H9 (cell line): ENCODE data around the gene ATL1. TPM values are rescaled to one million over a fixed set of nuclear protein-coding genes. Genes with fewer than 3 reads are reported as not detected.

Experiments used
- DNase-seq: peaks from one replicate; pipeline ENCODE4 v3.0.0-alpha.2; 2017
- H2AFZ ChIP-seq: one replicate; pipeline ENCODE4 v1.6.1; 2013; ENCODE audit warnings: mild to moderate bottlenecking, low read length, control low read depth, moderate library complexity
- H2AK5ac ChIP-seq: 2 replicates; pipeline ENCODE4 v1.6.1; 2013; ENCODE audit warnings: low read length, control low read depth, mixed read lengths; ENCODE audit not compliant: insufficient read length
- H2BK120ac ChIP-seq: one replicate; pipeline ENCODE4 v1.6.1; 2013; ENCODE audit warnings: low read depth, mild to moderate bottlenecking, low read length, control low read depth, inconsistent platforms; ENCODE audit not compliant: poor library complexity, severe bottlenecking
- H2BK12ac ChIP-seq: 2 replicates; pipeline ENCODE4 v1.6.1; 2013; ENCODE audit warnings: low read length, control low read depth, mixed read lengths, low read depth; ENCODE audit not compliant: insufficient read length
- H2BK15ac ChIP-seq: 2 replicates; pipeline ENCODE4 v1.6.1; 2013; ENCODE audit warnings: low read depth, low read length, control low read depth
- H2BK20ac ChIP-seq: one replicate; pipeline ENCODE4 v1.6.1; 2013; ENCODE audit warnings: low read depth, mild to moderate bottlenecking, low read length, control low read depth, inconsistent platforms; ENCODE audit not compliant: poor library complexity, severe bottlenecking
- H2BK5ac ChIP-seq: 2 replicates; pipeline ENCODE4 v1.6.1; 2013; ENCODE audit warnings: low read length, control low read depth, mixed read lengths; ENCODE audit not compliant: insufficient read length
- H3K14ac ChIP-seq: 2 replicates; pipeline ENCODE4 v1.6.1; 2013; ENCODE audit warnings: low read length, control low read depth; ENCODE audit not compliant: insufficient read depth
- H3K18ac ChIP-seq: 2 replicates; pipeline ENCODE4 v1.6.1; 2013; ENCODE audit warnings: low read depth, mild to moderate bottlenecking, mixed read lengths, low read length, control low read depth; ENCODE audit not compliant: insufficient read length
- H3K23ac ChIP-seq: 2 replicates; pipeline ENCODE4 v1.6.1; 2013; ENCODE audit warnings: low read length, control low read depth, mixed read lengths, low read depth; ENCODE audit not compliant: insufficient read length
- H3K23me2 ChIP-seq: 2 replicates; pipeline ENCODE4 v1.6.1; 2013; ENCODE audit warnings: low read depth, mild to moderate bottlenecking, mixed read lengths, low read length, control low read depth; ENCODE audit not compliant: insufficient read length, poor library complexity, severe bottlenecking
- H3K27ac ChIP-seq: 2 replicates; pipeline ENCODE4 v1.5.1; 2013; ENCODE audit warnings: low read length, control low read depth, mixed read lengths, low read depth; ENCODE audit not compliant: insufficient read length
- H3K27me3 ChIP-seq: 2 replicates; pipeline ENCODE4 v1.6.1; 2013; ENCODE audit warnings: low read length, control low read depth, inconsistent platforms; ENCODE audit not compliant: insufficient read depth
- H3K4ac ChIP-seq: 2 replicates; pipeline ENCODE4 v1.6.1; 2013; ENCODE audit warnings: low read depth, mild to moderate bottlenecking, control low read depth, inconsistent platforms, low read length, moderate library complexity
- H3K4me1 ChIP-seq: 2 replicates; pipeline ENCODE4 v1.6.1; 2013; ENCODE audit warnings: low read length, control low read depth, inconsistent platforms; ENCODE audit not compliant: insufficient read depth
- H3K4me2 ChIP-seq: 2 replicates; pipeline ENCODE4 v1.6.1; 2013; ENCODE audit warnings: low read length, control low read depth, mixed read lengths; ENCODE audit not compliant: insufficient read length, insufficient read depth
- H3K56ac ChIP-seq: 2 replicates; pipeline ENCODE4 v1.6.1; 2013; ENCODE audit warnings: low read depth, mild to moderate bottlenecking, mixed read lengths, low read length, control low read depth; ENCODE audit not compliant: insufficient read length
- H3K79me1 ChIP-seq: 2 replicates; pipeline ENCODE4 v1.6.1; 2013; ENCODE audit warnings: low read depth, mild to moderate bottlenecking, moderate library complexity, low read length, control low read depth, inconsistent platforms; ENCODE audit not compliant: insufficient read depth, poor library complexity, severe bottlenecking
- H3K79me2 ChIP-seq: 2 replicates; pipeline ENCODE4 v1.6.1; 2013; ENCODE audit warnings: low read length, control low read depth, inconsistent platforms; ENCODE audit not compliant: insufficient read depth
- H3K9ac ChIP-seq: 2 replicates; pipeline ENCODE4 v1.6.1; 2013; ENCODE audit warnings: low read length, control low read depth, mixed read lengths; ENCODE audit not compliant: insufficient read length; ENCODE audit errors: extremely low read depth
- H3K9me3 ChIP-seq: one replicate; pipeline ENCODE4 v1.6.1; 2013; ENCODE audit warnings: low read depth, low read length, inconsistent platforms; ENCODE audit not compliant: control insufficient read depth
- H3T11ph ChIP-seq: one replicate; pipeline ENCODE4 v1.6.1; 2013; ENCODE audit warnings: mild to moderate bottlenecking, low read length, control low read depth, inconsistent platforms
- H4K20me1 ChIP-seq: one replicate; pipeline ENCODE4 v1.6.1; 2013; ENCODE audit not compliant: control insufficient read depth, insufficient read length, insufficient read depth
- H4K5ac ChIP-seq: 2 replicates; pipeline ENCODE4 v1.6.1; 2013; ENCODE audit warnings: low read depth, mild to moderate bottlenecking, mixed read lengths, low read length, control low read depth; ENCODE audit not compliant: insufficient read length
- H4K8ac ChIP-seq: replicated peaks from 2 replicates; pipeline ENCODE4 v1.6.1; 2013; ENCODE audit warnings: low read length, control low read depth, mixed read lengths, low read depth; ENCODE audit not compliant: insufficient read length
- H4K91ac ChIP-seq: 2 replicates; pipeline ENCODE4 v1.6.1; 2013; ENCODE audit warnings: low read depth, mild to moderate bottlenecking, moderate library complexity, mixed read lengths, low read length, control low read depth; ENCODE audit not compliant: insufficient read length
- H3K27ac Mint-ChIP-seq, 3 experiments: 2 replicates in 2 of 3; 3 replicates in 1 of 3; pipeline ENCODE4 v1.8.0; 2020 to 2021; ENCODE audit warnings: mixed read lengths in 3 of 3, mild to moderate bottlenecking in 1 of 3, moderate library complexity in 1 of 3
- H3K27me3 Mint-ChIP-seq: 2 replicates; pipeline ENCODE4 v1.8.0; 2021; ENCODE audit warnings: low read depth, mild to moderate bottlenecking, moderate library complexity, mixed read lengths
- H3K36me3 Mint-ChIP-seq, 3 experiments: 2 replicates in 2 of 3; 3 replicates in 1 of 3; pipeline ENCODE4 v1.8.0; 2020 to 2021; ENCODE audit warnings: low read depth in 3 of 3, mixed read lengths in 3 of 3; ENCODE audit not compliant: insufficient read depth in 1 of 3
- H3K4me1 Mint-ChIP-seq, 2 experiments: 2 replicates each; pipeline ENCODE4 v1.8.0; 2020; ENCODE audit warnings: mixed read lengths in 2 of 2
- H3K4me3 Mint-ChIP-seq, 2 experiments: 2 replicates in 1 of 2; 3 replicates in 1 of 2; pipeline ENCODE4 v1.8.0; 2020 to 2021; ENCODE audit warnings: mild to moderate bottlenecking in 2 of 2, mixed read lengths in 2 of 2, moderate library complexity in 1 of 2
- H3K9me3 Mint-ChIP-seq, 2 experiments: 2 replicates in 1 of 2; 3 replicates in 1 of 2; pipeline ENCODE4 v1.8.0; 2020; ENCODE audit warnings: mild to moderate bottlenecking in 2 of 2, mixed read lengths in 2 of 2, moderate library complexity in 1 of 2
- WGBS: extraction: QIAGEN DNeasy Blood & Tissue Kit; methylation state at CpG from one replicate; pipeline ENCODE4 v1.1.7; 2013; ENCODE audit warnings: missing lambda C conversion rate, low lambda C conversion rate, mixed read lengths; ENCODE audit not compliant: insufficient read length; ENCODE audit errors: extremely low coverage; 5-methylcytosine and 5-hydroxymethylcytosine counted together
- total RNA-seq: library from RNA; stranded (reverse); gene quantifications from 2 replicates; pipeline ENCODE4 v1.2.1, GENCODE V29; 2021
- TF ChIP-seq, protein P1 (sequence below): fragments of 200-600 bp; sonication (generic); conservative IDR thresholded peaks from 3 replicates; pipeline ENCODE4 v1.8.0; 2021; ENCODE audit warnings: antibody characterized with exemption, mild to moderate bottlenecking

The ATL1 gene
- total RNA-seq, 1 experiment from 2014 or later = 3.0 TPM

DNA sequence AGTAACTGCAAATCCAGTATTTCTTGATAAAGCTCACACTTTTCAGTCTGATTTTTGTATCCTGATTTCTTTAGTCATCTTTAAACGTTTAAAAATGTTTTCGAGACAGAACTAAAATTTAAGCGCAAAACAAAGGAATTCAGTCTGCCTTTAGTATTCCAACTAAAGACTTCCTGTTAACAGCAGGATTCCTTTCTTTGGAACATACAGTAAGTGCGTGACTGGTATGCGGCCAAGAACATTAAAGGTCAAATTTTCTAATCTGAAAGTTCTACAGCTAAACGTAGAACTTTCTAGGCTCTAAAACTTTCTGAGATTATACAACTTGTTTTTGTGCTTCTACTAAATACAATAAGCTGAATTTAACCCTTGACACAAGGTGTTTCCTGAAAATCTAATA is 98.3 kb downstream of the ATL1 start:
- H2BK15ac ChIP-seq = no peak overlapping the region

More for the DNA sequence above, 98.3 kb downstream of the ATL1 start:
- no peak overlapping the region for H3K56ac ChIP-seq
- no peaks in the 10 kb centered on the region for H3K27me3 ChIP-seq
- H3K23me2 ChIP-seq = no peaks in the 10 kb centered on the region
- H2AFZ ChIP-seq = no peak overlapping the region
- no peak overlapping the region for H3K18ac ChIP-seq
- no peak overlapping the region for H2BK120ac ChIP-seq
- H3K23ac ChIP-seq = no peak overlapping the region
- H3K9me3 ChIP-seq = no peaks in the 10 kb centered on the region
- Mint-ChIP-seq H3K36me3 (peaks cover 33 to 36% (median 34%) of the 10 kb centered on the region in 3 experiments), H3K4me3 (peak overlapping the region; percentile 32 to 66; a peak in 4 of 5 replicates), H3K9me3 (peaks cover 0 to 2% of the 10 kb centered on the region in 2 experiments; a peak in 2 of 5 replicates), H3K27me3 (no peaks in the 10 kb centered on the region), H3K27ac (peak overlapping the region in 2 of 3 experiments; percentile 90 to 99; a peak in 5 of 7 replicates), H3K4me1 (peaks cover 31 to 33% of the 10 kb centered on the region in 2 experiments)
- H3K9ac ChIP-seq = no peak overlapping the region
- H3K4ac ChIP-seq = no peak overlapping the region
- no peak overlapping the region for H2BK12ac ChIP-seq
- no peak overlapping the region for H3K14ac ChIP-seq
- H4K5ac ChIP-seq = no peak overlapping the region
- WGBS = no CpG with 5 or more reads among the region's 6 CpGs
- H4K20me1 ChIP-seq = no peaks in the 10 kb centered on the region
- no peak overlapping the region for H4K91ac ChIP-seq
- DNase-seq = no peak
- H3K27ac ChIP-seq = no peak overlapping the region
- TF ChIP-seq, protein P1, sequence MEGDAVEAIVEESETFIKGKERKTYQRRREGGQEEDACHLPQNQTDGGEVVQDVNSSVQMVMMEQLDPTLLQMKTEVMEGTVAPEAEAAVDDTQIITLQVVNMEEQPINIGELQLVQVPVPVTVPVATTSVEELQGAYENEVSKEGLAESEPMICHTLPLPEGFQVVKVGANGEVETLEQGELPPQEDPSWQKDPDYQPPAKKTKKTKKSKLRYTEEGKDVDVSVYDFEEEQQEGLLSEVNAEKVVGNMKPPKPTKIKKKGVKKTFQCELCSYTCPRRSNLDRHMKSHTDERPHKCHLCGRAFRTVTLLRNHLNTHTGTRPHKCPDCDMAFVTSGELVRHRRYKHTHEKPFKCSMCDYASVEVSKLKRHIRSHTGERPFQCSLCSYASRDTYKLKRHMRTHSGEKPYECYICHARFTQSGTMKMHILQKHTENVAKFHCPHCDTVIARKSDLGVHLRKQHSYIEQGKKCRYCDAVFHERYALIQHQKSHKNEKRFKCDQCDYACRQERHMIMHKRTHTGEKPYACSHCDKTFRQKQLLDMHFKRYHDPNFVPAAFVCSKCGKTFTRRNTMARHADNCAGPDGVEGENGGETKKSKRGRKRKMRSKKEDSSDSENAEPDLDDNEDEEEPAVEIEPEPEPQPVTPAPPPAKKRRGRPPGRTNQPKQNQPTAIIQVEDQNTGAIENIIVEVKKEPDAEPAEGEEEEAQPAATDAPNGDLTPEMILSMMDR = no peak
- no peak overlapping the region for H2BK5ac ChIP-seq
- no peak overlapping the region for H4K8ac ChIP-seq
- no peak overlapping the region for H2BK20ac ChIP-seq
- peaks cover 8% of the 10 kb centered on the region for H3K79me1 ChIP-seq
- H3K4me1 ChIP-seq = no peaks in the 10 kb centered on the region
- H3T11ph ChIP-seq = no peak overlapping the region
- no peak overlapping the region for H2AK5ac ChIP-seq
- H3K79me2 ChIP-seq = peaks cover 9% of the 10 kb centered on the region; the same call in 1 of the 2 replicates
- no peak overlapping the region for H3K4me2 ChIP-seq
